Measurements from ENCODE around the gene HPSE2. TPM values are rescaled to one million over a fixed set of nuclear protein-coding genes. Genes with fewer than 3 reads are reported as not detected.

HPSE2 gene
- total RNA-seq, 1 donor from 2014 or later, result not detected

DNA sequence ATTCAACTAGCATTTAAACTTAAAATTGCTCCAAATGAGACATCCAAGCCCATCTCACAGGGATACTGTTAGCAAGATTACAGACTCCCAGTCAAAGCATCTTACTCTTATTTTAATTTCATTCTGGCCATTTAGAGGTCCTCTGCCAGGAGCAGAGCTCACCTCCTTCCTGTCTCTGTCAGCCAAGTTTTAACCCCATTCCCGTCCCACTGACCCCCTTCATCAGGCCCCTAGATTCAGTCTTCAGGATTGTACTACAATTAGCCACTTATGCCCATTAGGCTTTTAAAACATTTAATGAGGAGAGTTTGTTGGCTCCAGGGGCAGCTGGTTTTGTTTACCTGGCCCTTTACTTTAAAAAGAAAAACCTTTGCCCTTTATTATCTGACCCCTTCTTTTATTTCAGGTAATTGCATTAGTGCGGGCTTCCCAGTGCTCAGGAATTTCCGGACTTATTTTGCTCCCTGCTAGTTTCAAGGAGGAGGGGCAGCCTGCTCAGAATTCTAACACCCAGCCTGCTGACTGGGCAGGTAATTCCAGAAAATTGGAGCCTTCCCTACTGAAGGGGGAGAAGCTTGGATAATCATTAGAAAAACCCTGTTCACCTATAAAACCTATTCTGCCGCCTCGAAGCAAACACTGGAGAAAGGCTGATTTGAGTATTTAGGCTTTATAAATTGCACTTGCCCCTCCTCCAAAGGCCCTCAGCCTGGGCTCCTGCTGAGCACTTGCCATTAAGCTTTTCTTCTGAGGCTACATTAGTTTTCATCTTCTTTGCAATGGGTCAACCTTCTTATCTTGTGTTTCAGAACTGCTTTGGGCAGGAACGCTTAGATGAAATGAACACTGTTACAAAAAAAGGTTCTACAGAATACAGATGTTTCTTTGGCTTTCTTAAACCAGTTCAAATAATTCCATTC, 588.4 kb downstream of the HPSE2 start:
- no peak for DNase-seq (ENCODE audit: low spot score in 2 of 2)
- Histone ChIP-seq H3K36me3 (no peaks in the 10 kb centered on the region), H3K27me3 (no peaks in the 10 kb centered on the region), H3K4me3 (no peak overlapping the region), H3K27ac (no peak overlapping the region), H3K9me3 (no peaks in the 10 kb centered on the region), H3K4me1 (no peaks in the 10 kb centered on the region)
- TF ChIP-seq, protein P1, sequence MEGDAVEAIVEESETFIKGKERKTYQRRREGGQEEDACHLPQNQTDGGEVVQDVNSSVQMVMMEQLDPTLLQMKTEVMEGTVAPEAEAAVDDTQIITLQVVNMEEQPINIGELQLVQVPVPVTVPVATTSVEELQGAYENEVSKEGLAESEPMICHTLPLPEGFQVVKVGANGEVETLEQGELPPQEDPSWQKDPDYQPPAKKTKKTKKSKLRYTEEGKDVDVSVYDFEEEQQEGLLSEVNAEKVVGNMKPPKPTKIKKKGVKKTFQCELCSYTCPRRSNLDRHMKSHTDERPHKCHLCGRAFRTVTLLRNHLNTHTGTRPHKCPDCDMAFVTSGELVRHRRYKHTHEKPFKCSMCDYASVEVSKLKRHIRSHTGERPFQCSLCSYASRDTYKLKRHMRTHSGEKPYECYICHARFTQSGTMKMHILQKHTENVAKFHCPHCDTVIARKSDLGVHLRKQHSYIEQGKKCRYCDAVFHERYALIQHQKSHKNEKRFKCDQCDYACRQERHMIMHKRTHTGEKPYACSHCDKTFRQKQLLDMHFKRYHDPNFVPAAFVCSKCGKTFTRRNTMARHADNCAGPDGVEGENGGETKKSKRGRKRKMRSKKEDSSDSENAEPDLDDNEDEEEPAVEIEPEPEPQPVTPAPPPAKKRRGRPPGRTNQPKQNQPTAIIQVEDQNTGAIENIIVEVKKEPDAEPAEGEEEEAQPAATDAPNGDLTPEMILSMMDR (IDR thresholded peaks at IDR 0.05), result no peak
- intact Hi-C loops (cut with DNase I), result no loop called here

GRCh38 chr10:98644466-98644865, 591.2 kb downstream of the HPSE2 start:
- Histone ChIP-seq H3K27ac (no peak overlapping the region), H3K9me3 (no peaks in the 10 kb centered on the region), H3K36me3 (no peaks in the 10 kb centered on the region), H3K27me3 (no peaks in the 10 kb centered on the region), H3K4me3 (no peak overlapping the region), H3K4me1 (no peaks in the 10 kb centered on the region)
- TF ChIP-seq, protein P1 (IDR thresholded peaks at IDR 0.05), result no peak
- no peak for DNase-seq (ENCODE audit: low spot score in 2 of 2)
- intact Hi-C loops (cut with DNase I), result no loop called here

DNA sequence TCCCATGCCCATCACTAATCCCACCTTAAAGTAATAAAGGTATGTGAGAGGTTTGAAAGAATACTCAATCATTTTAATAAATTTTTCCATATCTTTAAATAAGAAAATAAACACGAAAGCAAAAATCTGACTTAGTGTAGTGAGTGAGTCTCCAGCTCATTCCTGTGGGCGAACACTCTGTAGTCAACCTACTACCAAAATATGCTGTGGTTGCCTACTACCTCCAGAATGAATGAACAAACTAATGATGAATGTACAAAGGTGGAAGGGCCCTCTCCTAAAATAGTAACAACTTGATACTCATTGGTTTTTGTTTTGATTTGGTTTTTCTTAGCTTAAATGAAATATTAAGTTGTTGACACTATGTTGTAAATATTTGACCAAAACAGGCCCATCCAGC, 593.4 kb downstream of the HPSE2 start:
- H3K27ac ChIP-seq, result no peak overlapping the region
- H3K4me3 ChIP-seq, result no peak overlapping the region
- H3K36me3 ChIP-seq, result no peaks in the 10 kb centered on the region
- H3K27me3 ChIP-seq, result no peaks in the 10 kb centered on the region
- H3K4me1 ChIP-seq, result no peaks in the 10 kb centered on the region
- H3K9me3 ChIP-seq, result no peaks in the 10 kb centered on the region
- intact Hi-C loops (cut with DNase I), result no loop called here
- TF ChIP-seq, protein P1 (IDR thresholded peaks at IDR 0.05), result no peak
- no peak for DNase-seq (ENCODE audit: low spot score in 2 of 2)

- Histone ChIP-seq H3K4me3 (no peak overlapping the region), H3K4me1 (no peaks in the 10 kb centered on the region), H3K9me3 (no peaks in the 10 kb centered on the region), H3K27ac (no peak overlapping the region), H3K27me3 (no peaks in the 10 kb centered on the region), H3K36me3 (no peaks in the 10 kb centered on the region)
- TF ChIP-seq, protein P1 (IDR thresholded peaks at IDR 0.05), result no peak
- no peak for DNase-seq (ENCODE audit: low spot score in 2 of 2)
- intact Hi-C loops (cut with DNase I), result no loop called here
These were observed 596.7 kb downstream of the HPSE2 start for GRCh38 chr10:98638920-98639319.

GRCh38 chr10:98636921-98637329, 598.7 kb downstream of the HPSE2 start:
- no peak for DNase-seq (ENCODE audit: low spot score in 2 of 2)
- intact Hi-C loops (cut with DNase I), result no loop called here
- Histone ChIP-seq H3K4me3 (no peak overlapping the region), H3K4me1 (no peaks in the 10 kb centered on the region), H3K9me3 (no peaks in the 10 kb centered on the region), H3K36me3 (no peaks in the 10 kb centered on the region), H3K27me3 (no peaks in the 10 kb centered on the region), H3K27ac (no peak overlapping the region)
- TF ChIP-seq, protein P1 (IDR thresholded peaks at IDR 0.05), result no peak
